Measurements from ENCODE around the gene DBNL. TPM values are rescaled to one million over a fixed set of nuclear protein-coding genes. Genes with fewer than 3 reads are reported as not detected.

The DBNL gene
- polyA plus RNA-seq, 1 donor from 2014 or later = 124 TPM

DNA sequence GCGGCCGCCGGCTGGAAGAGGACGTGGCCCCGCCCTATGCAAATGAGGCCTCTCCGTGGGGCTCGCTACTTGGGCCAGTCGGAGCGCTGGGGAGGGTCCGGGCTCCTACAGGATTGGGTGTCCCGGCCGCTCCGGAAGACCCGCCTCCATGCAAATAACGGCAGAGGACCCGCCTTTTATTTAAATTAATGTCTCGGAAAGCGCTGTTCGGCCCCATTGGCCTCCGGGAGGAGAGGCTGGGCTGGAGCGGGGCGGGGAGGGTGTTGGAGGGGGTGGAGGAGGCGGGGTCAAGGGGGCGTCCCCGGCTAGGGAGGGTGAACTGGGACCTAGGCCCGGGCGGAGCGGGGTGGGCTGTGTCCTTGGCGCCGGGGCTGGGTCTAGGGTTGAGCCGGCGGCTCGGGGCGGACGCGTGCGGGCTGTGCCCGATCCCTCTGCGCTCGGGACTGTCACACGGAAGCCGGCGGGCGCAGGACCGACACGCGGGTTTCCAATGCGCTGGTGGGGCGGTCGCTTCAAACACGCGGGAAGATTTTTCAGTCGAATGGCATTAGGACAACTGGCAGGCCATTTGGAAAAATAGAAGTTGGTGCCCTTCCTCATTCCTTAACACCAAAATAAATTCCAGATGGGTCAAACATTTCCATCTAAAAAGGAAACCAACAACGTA is 38.2 kb downstream of the DBNL start:
- Histone ChIP-seq H3K9me3 (ENCODE audit: low read length) (no peaks in the 10 kb centered on the region), H3K79me2 (replicated peaks; ENCODE audit: insufficient read depth, low read length) (peaks cover 3% of the 10 kb centered on the region), H3K9ac (ENCODE audit: low read length) (peak overlapping the region; percentile 60), H3K4me2 (ENCODE audit: low read length) (peak overlapping the region; percentile 60), H4K20me1 (ENCODE audit: insufficient read depth) (no peaks in the 10 kb centered on the region), H3K27me3 (ENCODE audit: insufficient read depth, low read depth, low read length) (no peaks in the 10 kb centered on the region), H3K4me3 (ENCODE audit: low read length) (peak overlapping the region; percentile 97), H2AFZ (ENCODE audit: low read depth, low read length) (peak overlapping the region; percentile 51), H3K27ac (ENCODE audit: low read length) (peak overlapping the region; percentile 42), H3F3A (ENCODE audit: insufficient read depth, low read length, poor library complexity, severe bottlenecking) (no peaks in the 10 kb centered on the region), H3K36me3 (ENCODE audit: insufficient read depth, low read length) (no peaks in the 10 kb centered on the region), H3K9me2 (ENCODE audit: insufficient read depth, low read length) (no peaks in the 10 kb centered on the region)
- TF ChIP-seq SMC3 (conservative IDR thresholded peaks at IDR 0.05; ENCODE audit: poor library complexity) = no peak
- peak; percentile 60 for TF ChIP-seq MXI1 (conservative IDR thresholded peaks at IDR 0.05; ENCODE audit: poor library complexity, severe bottlenecking)

- H3K36me3 ChIP-seq (ENCODE audit: insufficient read depth, low read length) = no peaks in the 10 kb centered on the region
- H2AFZ ChIP-seq (ENCODE audit: low read depth, low read length) = no peak overlapping the region
- H3K79me2 ChIP-seq (replicated peaks; ENCODE audit: insufficient read depth, low read length) = peaks cover 3% of the 10 kb centered on the region
- no peaks in the 10 kb centered on the region for H4K20me1 ChIP-seq (ENCODE audit: insufficient read depth)
- no peak overlapping the region for H3K9ac ChIP-seq (ENCODE audit: low read length)
- no peak overlapping the region for H3K4me2 ChIP-seq (ENCODE audit: low read length)
- TF ChIP-seq CTCF (IDR thresholded peaks at IDR 0.05; ENCODE audit: poor library complexity, severe bottlenecking) = no peak
- TF ChIP-seq MXI1 (conservative IDR thresholded peaks at IDR 0.05; ENCODE audit: poor library complexity, severe bottlenecking) = no peak
- no peak for TF ChIP-seq POLR2AphosphoS5 (IDR thresholded peaks at IDR 0.05)
- no peak for TF ChIP-seq EZH2 (IDR thresholded peaks at IDR 0.05; ENCODE audit: borderline replicate concordance, insufficient read depth, low read length, poor library complexity, severe bottlenecking)
- no peak for TF ChIP-seq SMC3 (conservative IDR thresholded peaks at IDR 0.05; ENCODE audit: poor library complexity)
- TF ChIP-seq TAF1 (IDR thresholded peaks at IDR 0.05; ENCODE audit: low read depth) = no peak
- TF ChIP-seq EP300 (conservative IDR thresholded peaks at IDR 0.05; ENCODE audit: poor library complexity, severe bottlenecking) = no peak
- TF ChIP-seq, protein P1, sequence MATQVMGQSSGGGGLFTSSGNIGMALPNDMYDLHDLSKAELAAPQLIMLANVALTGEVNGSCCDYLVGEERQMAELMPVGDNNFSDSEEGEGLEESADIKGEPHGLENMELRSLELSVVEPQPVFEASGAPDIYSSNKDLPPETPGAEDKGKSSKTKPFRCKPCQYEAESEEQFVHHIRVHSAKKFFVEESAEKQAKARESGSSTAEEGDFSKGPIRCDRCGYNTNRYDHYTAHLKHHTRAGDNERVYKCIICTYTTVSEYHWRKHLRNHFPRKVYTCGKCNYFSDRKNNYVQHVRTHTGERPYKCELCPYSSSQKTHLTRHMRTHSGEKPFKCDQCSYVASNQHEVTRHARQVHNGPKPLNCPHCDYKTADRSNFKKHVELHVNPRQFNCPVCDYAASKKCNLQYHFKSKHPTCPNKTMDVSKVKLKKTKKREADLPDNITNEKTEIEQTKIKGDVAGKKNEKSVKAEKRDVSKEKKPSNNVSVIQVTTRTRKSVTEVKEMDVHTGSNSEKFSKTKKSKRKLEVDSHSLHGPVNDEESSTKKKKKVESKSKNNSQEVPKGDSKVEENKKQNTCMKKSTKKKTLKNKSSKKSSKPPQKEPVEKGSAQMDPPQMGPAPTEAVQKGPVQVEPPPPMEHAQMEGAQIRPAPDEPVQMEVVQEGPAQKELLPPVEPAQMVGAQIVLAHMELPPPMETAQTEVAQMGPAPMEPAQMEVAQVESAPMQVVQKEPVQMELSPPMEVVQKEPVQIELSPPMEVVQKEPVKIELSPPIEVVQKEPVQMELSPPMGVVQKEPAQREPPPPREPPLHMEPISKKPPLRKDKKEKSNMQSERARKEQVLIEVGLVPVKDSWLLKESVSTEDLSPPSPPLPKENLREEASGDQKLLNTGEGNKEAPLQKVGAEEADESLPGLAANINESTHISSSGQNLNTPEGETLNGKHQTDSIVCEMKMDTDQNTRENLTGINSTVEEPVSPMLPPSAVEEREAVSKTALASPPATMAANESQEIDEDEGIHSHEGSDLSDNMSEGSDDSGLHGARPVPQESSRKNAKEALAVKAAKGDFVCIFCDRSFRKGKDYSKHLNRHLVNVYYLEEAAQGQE (IDR thresholded peaks at IDR 0.05; ENCODE audit: borderline replicate concordance) = no peak
- TF ChIP-seq RAD21 (conservative IDR thresholded peaks at IDR 0.05) = no peak
- no peaks in the 10 kb centered on the region for H3K27me3 ChIP-seq (ENCODE audit: insufficient read depth, low read depth, low read length)
- H3K4me3 ChIP-seq (ENCODE audit: low read length) = no peak overlapping the region
- no peaks in the 10 kb centered on the region for H3K9me3 ChIP-seq (ENCODE audit: low read length)
- H3K27ac ChIP-seq (ENCODE audit: low read length) = no peak overlapping the region
- no peaks in the 10 kb centered on the region for H3K9me2 ChIP-seq (ENCODE audit: insufficient read depth, low read length)
- no peaks in the 10 kb centered on the region for H3F3A ChIP-seq (ENCODE audit: insufficient read depth, low read length, poor library complexity, severe bottlenecking)
Observed at GRCh38 chr7:44083796-44084195, 39.3 kb downstream of the DBNL start.

Measured in neural cell (in vitro differentiated cells).